Astrocyte of the spinal cord (primary cell): Measurements from ENCODE around the gene MCUR1.
"Not testable (repeated sequence)": the region's sequence is repeated elsewhere in the genome, so short reads cannot be mapped to it uniquely, and the experiment has no call there.

ENCODE experiments used
- DNase-seq: peaks from one replicate; pipeline ENCODE4 v3.0.0; 2011; ENCODE audit warnings: low read depth, low spot score
- H3K4me3 ChIP-seq: 2 replicates; pipeline ENCODE4 v1.5.1; 2011; ENCODE audit warnings: low read depth, mild to moderate bottlenecking, low read length, moderate library complexity
- in situ Hi-C: cut with HindIII; loops from 2 replicates; pipeline ENCODE4 v1.10.0; 2017; ENCODE audit warnings: low sequenced_read_pairs
- TF ChIP-seq, protein P1 (sequence below): IDR thresholded peaks from 2 replicates; pipeline ENCODE4 v1.5.1; 2012; ENCODE audit warnings: low read depth, mild to moderate bottlenecking, low read length, inconsistent platforms

MCUR1 gene

DNA sequence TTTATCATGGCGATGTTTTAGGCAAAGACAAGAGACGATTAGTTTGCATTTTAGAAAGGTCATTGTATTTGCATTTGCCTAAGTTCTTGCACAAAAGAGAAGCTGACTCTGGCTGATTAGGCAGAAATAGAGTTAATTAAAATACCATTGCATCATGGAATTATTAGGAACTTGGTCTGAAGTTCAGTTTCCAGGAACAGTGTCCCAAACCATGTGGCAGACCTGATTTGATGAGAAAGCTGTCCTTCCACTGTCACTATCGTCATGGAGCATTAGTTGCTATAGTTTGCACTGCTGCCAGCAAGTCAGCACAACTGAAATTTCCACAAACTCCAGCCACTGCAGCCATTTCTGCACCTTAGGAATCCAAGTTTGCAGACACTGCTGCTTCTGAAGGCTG, 24.3 kb upstream of the MCUR1 start:
- no peak overlapping the region for H3K4me3 ChIP-seq
- TF ChIP-seq, protein P1, sequence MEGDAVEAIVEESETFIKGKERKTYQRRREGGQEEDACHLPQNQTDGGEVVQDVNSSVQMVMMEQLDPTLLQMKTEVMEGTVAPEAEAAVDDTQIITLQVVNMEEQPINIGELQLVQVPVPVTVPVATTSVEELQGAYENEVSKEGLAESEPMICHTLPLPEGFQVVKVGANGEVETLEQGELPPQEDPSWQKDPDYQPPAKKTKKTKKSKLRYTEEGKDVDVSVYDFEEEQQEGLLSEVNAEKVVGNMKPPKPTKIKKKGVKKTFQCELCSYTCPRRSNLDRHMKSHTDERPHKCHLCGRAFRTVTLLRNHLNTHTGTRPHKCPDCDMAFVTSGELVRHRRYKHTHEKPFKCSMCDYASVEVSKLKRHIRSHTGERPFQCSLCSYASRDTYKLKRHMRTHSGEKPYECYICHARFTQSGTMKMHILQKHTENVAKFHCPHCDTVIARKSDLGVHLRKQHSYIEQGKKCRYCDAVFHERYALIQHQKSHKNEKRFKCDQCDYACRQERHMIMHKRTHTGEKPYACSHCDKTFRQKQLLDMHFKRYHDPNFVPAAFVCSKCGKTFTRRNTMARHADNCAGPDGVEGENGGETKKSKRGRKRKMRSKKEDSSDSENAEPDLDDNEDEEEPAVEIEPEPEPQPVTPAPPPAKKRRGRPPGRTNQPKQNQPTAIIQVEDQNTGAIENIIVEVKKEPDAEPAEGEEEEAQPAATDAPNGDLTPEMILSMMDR: no peak
- no peak for DNase-seq
- in situ Hi-C loops: no loop called here

DNA sequence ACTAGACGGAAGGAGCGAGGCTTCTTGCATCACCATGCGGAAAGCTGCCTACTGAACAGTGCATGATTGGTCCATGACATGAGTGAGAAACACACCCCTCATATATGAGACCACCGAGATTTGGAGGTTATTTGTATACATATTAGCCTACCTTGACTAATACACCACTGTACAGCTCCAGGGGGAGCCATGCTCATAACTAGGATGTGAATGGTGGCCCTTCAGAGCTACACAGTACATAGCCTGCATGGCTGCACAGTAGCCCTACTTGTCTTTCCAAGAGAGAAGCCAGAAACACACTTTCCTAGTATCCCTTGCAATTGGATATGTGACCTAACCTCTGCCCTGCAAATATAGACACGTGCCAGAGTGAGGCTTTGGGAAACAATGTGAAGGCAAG, 21.8 kb upstream of the MCUR1 start:
- DNase-seq: no peak
- H3K4me3 ChIP-seq: no peak overlapping the region
- in situ Hi-C loops: no loop called here
- TF ChIP-seq, protein P1: no peak

DNA sequence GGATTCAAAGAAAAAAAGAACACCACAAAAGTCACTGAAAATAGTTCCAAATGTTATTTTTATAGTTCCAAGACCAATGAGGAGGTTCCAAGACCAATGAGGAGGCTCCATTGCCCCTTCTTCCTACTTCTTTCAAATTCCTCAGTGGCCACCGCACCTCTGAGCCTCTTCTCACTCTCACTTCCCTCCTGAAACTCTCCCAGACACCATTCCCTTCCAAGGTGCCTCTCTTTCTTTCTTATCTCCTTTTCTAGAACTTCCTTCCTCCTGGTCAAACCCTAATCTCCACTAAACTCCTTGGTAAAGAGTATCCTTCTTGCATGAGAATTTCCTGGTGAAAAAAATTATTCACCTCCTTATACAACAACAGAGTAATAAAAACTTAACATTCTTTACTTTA, 20.4 kb upstream of the MCUR1 start:
- TF ChIP-seq, protein P1: no peak
- in situ Hi-C loops: no loop called here
- no peak for DNase-seq
- H3K4me3 ChIP-seq: no peak overlapping the region

DNA sequence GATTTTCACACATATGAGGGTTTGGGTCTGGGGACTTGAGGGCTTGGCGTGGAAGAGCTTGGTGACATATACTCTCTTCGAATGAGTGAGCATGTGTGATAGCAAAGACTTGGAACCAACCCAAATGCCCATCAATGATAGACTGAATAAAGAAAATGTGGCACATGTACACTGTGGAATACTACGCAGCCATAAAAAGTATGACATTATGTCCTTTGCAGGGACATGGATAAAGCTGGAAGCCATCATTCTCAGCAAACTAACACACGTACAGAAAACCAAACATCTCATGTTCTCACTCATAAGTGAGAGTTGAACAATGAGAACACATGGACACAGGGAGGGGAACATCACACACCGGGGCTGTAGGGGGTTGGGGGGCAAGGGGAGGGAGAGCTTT, 19.7 kb upstream of the MCUR1 start:
- in situ Hi-C loops, H3K4me3 ChIP-seq, DNase-seq: not testable (repeated sequence)

DNA sequence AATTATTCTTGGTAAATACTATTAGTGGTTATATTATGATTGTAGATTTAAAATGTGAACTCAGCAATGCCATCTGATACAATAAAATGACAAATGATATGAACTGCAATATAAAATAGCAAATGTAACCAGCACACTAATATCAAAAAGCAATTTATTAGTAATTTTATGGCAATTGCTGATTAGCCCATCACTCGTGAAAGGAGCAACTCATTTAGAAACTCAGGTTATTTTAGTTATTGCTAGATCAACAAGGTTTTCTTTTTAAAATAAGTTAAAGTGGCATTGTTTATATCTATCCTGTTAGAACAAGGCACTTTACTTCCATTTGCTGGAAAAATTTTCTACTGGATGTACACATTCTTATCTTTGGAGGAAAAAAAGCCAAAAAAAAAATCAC, 18.4 kb upstream of the MCUR1 start:
- TF ChIP-seq, protein P1: no peak
- H3K4me3 ChIP-seq: no peak overlapping the region

DNA sequence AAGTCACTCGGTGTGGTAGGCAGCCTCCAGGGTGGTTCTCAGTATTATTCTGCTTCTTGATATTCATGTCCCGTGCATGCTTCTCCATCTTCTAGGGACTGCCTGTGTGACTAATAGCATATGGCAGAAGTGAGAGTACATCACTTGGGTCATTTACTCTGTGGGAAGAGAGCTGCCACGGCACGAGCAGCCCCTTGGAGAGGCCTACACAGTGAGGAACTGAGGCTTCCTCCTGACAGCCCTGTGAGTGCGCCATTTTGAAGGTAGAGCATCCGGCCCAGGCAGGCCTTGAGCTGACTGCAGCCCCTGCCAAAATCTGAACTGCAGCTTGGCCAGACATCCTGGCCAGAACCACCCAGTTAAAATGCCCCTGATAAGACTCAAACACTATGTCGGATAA, 17.3 kb upstream of the MCUR1 start:
- in situ Hi-C loops: no loop called here
- DNase-seq: no peak
- TF ChIP-seq, protein P1: no peak
- no peak overlapping the region for H3K4me3 ChIP-seq

More for the DNA sequence above, 18.4 kb upstream of the MCUR1 start:
- no peak for DNase-seq
- in situ Hi-C loops: no loop called here

DNA sequence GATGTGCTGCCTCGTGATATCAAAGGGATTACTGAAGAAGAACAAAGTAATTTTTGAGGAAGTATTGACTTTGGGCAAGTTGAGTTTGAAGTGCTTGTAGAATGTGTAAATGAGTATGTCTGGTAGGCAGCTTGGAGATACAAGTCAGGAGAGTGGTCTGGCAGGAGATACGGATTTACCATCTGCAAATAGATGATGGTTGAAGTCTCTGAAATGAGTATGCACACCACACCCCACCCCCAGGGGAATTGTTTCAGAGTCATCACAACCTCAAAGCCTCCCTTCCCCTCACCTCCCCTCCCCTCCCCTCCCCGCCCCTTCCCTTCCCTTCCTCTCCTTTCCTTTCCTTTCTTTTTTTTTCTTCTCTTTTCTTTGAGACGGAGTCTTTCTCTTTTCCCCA, 16.4 kb upstream of the MCUR1 start:
- H3K4me3 ChIP-seq: no peak overlapping the region
- no peak for DNase-seq
- TF ChIP-seq, protein P1: no peak
- in situ Hi-C loops: no loop called here

DNA sequence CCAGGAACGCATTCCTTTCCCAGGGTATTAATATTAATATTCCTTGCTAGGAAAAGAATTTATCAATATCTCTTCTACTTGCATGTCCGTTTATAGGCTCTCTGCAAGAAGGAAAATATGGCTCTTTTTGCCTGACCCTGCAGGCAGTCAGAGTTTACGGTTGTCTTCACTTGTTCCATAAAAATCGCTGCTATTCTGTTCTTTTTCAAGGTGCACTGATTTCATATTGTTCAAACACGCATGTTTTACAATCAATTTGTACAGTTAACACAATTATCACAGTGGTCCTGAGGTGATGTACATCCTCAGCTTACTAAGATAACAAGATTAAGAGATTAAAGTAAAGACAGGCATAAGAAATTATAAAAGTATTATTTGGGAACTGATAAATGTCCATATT, 15.1 kb upstream of the MCUR1 start:
- DNase-seq, in situ Hi-C loops, H3K4me3 ChIP-seq: not testable (repeated sequence)

DNA sequence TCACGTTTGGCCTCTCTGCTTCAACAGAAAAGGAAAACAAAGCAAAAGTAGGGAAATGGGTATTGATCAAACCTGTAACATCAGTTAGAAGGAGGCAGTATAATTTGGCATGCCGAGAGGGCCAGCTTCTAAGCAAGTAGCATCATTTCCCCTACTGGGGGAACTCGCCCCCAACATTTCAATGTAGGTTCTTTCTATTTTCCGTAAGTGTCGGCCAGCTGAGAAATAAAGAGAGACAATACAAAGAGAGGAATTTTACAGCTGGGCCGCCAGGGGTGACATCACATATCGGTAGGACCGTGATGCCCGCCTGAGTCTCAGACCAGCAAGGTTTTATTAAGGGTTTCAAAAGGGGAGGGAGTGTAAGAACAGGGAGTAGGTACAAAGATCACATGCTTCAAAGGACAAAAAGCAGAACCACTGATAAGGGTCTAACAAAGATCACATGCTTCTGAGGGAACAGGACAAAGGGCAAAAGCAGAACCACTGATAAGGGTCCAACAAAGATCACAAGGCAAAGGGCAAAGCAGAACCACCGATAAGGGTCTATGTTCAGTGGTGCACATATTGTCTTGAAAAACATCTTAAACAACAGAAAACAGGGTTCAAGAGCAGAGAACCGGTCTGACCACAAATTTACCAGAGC, 14.4 kb upstream of the MCUR1 start:
- DNase-seq, in situ Hi-C loops, H3K4me3 ChIP-seq: not testable (repeated sequence)
